A549 (cell line): ENCODE data around the gene CHRDL1. TPM values are rescaled to one million over a fixed set of nuclear protein-coding genes. Genes with fewer than 3 reads are reported as not detected.

Source experiments
- ATAC-seq, 2 experiments: fragments of 200-7000 bp in 1 of 2; fragments of >200 bp in 1 of 2; cut with Nextera tagmentation in 1 of 2; cut with Tn5 transposase in 1 of 2; 3 replicates each; pipeline versions ENCODE4 v1.8.0 to v1.9.1; 2018 to 2020; ENCODE audit warnings: mild to moderate bottlenecking in 1 of 2, moderate library complexity in 1 of 2
- CTCF ChIA-PET: fragments of 300-600 bp; sonication (Branson Sonifier 250); formaldehyde crosslinking; extraction: SDS; loops from one replicate; lab custom pipeline; 2021; ENCODE audit warnings: antibody characterized with exemption, inconsistent platforms; lab: Yijun Ruan, JAX
- POLR2A ChIA-PET: fragments of 350-600 bp; formaldehyde crosslinking; extraction: SDS; loops from one replicate; lab custom pipeline; 2021; ENCODE audit warnings: antibody characterized with exemption, inconsistent platforms; lab: Yijun Ruan, JAX
- DNase-seq, 2 experiments: peaks; one replicate each; pipeline versions ENCODE4 v3.0.0 to v3.0.0-alpha.2; 2011 to 2016; ENCODE audit warnings: low read depth in 1 of 2, low spot score in 1 of 2
- FAIRE-seq: peaks from 2 replicates; lab custom pipeline; 2011; peaks lifted over from hg19 to GRCh38; lab: Jason Lieb, UNC
- H3K27ac ChIP-seq, 2 experiments: fragments of >200 bp; sonication (Bioruptor Twin); formaldehyde crosslinking; 3 replicates each; pipeline ENCODE4 v1.5.1; 2016 to 2017
- H3K4me1 ChIP-seq: fragments of >200 bp; sonication (Bioruptor Twin); formaldehyde crosslinking; 3 replicates; pipeline ENCODE4 v1.6.1; 2016
- H3K4me2 ChIP-seq: fragments of >200 bp; sonication (Bioruptor Twin); formaldehyde crosslinking; 3 replicates; pipeline ENCODE4 v1.6.1; 2016
- H3K4me3 ChIP-seq: fragments of >200 bp; sonication (Bioruptor Twin); formaldehyde crosslinking; 3 replicates; pipeline ENCODE4 v1.5.1; 2016
- H3K9me3 ChIP-seq: fragments of >200 bp; sonication (Bioruptor Twin); formaldehyde crosslinking; 3 replicates; pipeline ENCODE4 v1.6.1; 2016
- BHLHE40 ChIP-seq: IDR thresholded peaks from 2 replicates; pipeline ENCODE4 v1.6.1; 2012; ENCODE audit warnings: low read depth, low read length, inconsistent platforms
- CHD2 ChIP-seq: fragments of 150-350 bp; IDR thresholded peaks from 2 replicates; pipeline ENCODE4 v1.6.1; 2014; ENCODE audit warnings: low read length; ENCODE audit not compliant: partially characterized antibody
- ESRRA ChIP-seq: fragments of 150-350 bp; IDR thresholded peaks from 2 replicates; pipeline ENCODE4 v1.6.1; 2014; ENCODE audit warnings: mild to moderate bottlenecking, low read length, borderline replicate concordance
- FOSL2 ChIP-seq, 2 experiments: fragments of 450-650 bp in 1 of 2; fragments of >200 bp in 1 of 2; sonication (Bioruptor Twin) in 1 of 2; formaldehyde crosslinking; IDR thresholded peaks; 2 replicates each; pipeline versions ENCODE4 v1.5.0 to v1.6.1; 2016 to 2020; ENCODE audit warnings: mild to moderate bottlenecking in 1 of 2, moderate library complexity in 1 of 2
- GATA3 ChIP-seq: IDR thresholded peaks from 2 replicates; pipeline ENCODE4 v1.6.1; 2012; ENCODE audit warnings: borderline replicate concordance
- HDAC2 ChIP-seq: fragments of 200-600 bp; sonication (generic); IDR thresholded peaks from 2 replicates; pipeline ENCODE4 v1.6.1; 2016
- HEYL ChIP-seq: fragments of 250-450 bp; sonication (Bioruptor Pico); IDR thresholded peaks from 2 replicates; pipeline ENCODE4 v1.8.0; 2021; ENCODE audit warnings: mild to moderate bottlenecking, moderate library complexity
- JUNB ChIP-seq: fragments of >200 bp; sonication (Bioruptor Twin); formaldehyde crosslinking; IDR thresholded peaks from 2 replicates; pipeline ENCODE4 v1.6.1; 2016
- NFE2L2 ChIP-seq: fragments of 150-350 bp; conservative IDR thresholded peaks from 2 replicates; pipeline ENCODE4 v1.6.1; 2014; ENCODE audit warnings: low read length
- NPAS2 ChIP-seq: fragments of 250-450 bp; sonication (Bioruptor Pico); IDR thresholded peaks from 2 replicates; pipeline ENCODE4 v1.8.0; 2022; ENCODE audit warnings: mild to moderate bottlenecking, moderate library complexity, borderline replicate concordance
- PHF8 ChIP-seq: fragments of 200-600 bp; sonication (generic); IDR thresholded peaks from 2 replicates; pipeline ENCODE4 v1.6.1; 2016; ENCODE audit warnings: low read depth, mild to moderate bottlenecking, antibody characterized with exemption, moderate library complexity, borderline replicate concordance
- RAD21 ChIP-seq, 2 experiments: fragments of >200 bp in 1 of 2; sonication (Bioruptor Twin) in 1 of 2; formaldehyde crosslinking in 1 of 2; IDR thresholded peaks in 1 of 2; conservative IDR thresholded peaks in 1 of 2; 2 replicates in 1 of 2; 3 replicates in 1 of 2; pipeline ENCODE4 v1.6.1; 2012 to 2018; ENCODE audit warnings: inconsistent platforms in 1 of 2
- SREBF2 ChIP-seq: fragments of 450-650 bp; IDR thresholded peaks from 2 replicates; pipeline ENCODE4 v1.6.1; 2014; ENCODE audit warnings: mild to moderate bottlenecking, moderate library complexity
- TFCP2L1 ChIP-seq: fragments of 250-450 bp; sonication (Bioruptor Pico); IDR thresholded peaks from 2 replicates; pipeline ENCODE4 v1.5.0; 2021; ENCODE audit warnings: mild to moderate bottlenecking
- ZFP36 ChIP-seq: fragments of 450-650 bp; IDR thresholded peaks from 2 replicates; pipeline ENCODE4 v1.6.1; 2014; ENCODE audit warnings: borderline replicate concordance; ENCODE audit not compliant: partially characterized antibody
- WGBS: methylation state at CpG from one replicate; pipeline ENCODE4 v1.1.6; 2017; ENCODE audit errors: missing lambda C conversion rate; 5-methylcytosine and 5-hydroxymethylcytosine counted together
- polyA plus RNA-seq, 4 experiments: library from polyadenylated mRNA; depleted of rRNA in 3 of 4; stranded (reverse); fragments of >200 nt; fragmentation: RNase III in 1 of 4; extraction: RNeasy Plus Mini Kit Qiagen cat#74134 plus additional on column Dnase treatment in 1 of 4; gene quantifications; 2 replicates in 3 of 4; 3 replicates in 1 of 4; pipeline ENCODE4 v1.2.3, GENCODE V29; 2011 to 2017
- TF ChIP-seq, protein P1 (sequence below): fragments of 450-650 bp; IDR thresholded peaks from 2 replicates; pipeline ENCODE4 v1.6.1; 2014; ENCODE audit warnings: antibody characterized with exemption
- TF ChIP-seq, protein P2 (sequence below): IDR thresholded peaks from 2 replicates; pipeline ENCODE4 v1.6.1; 2012
- TF ChIP-seq, protein P3 (sequence below): IDR thresholded peaks from 2 replicates; pipeline ENCODE4 v1.6.1; 2012; ENCODE audit warnings: low read depth, borderline replicate concordance
- TF ChIP-seq, protein P4 (sequence below): fragments of >200 bp; sonication (Bioruptor Twin); formaldehyde crosslinking; IDR thresholded peaks from 3 replicates; pipeline ENCODE4 v1.5.1; 2016

CHRDL1 gene
- polyA plus RNA-seq, 2 of the 4 experiments (the other 2 are of a cell fraction), result not detected

- Histone ChIP-seq H3K4me3 (no peak overlapping the region), H3K4me2 (no peak overlapping the region), H3K4me1 (no peaks in the 10 kb centered on the region), H3K27ac (no peak overlapping the region), H3K9me3 (no peaks in the 10 kb centered on the region)
- FAIRE-seq, result no peak
- 4% methylated on average over 3 of the region's 4 CpGs for WGBS
- no peak for DNase-seq
- TF ChIP-seq GATA3, result no peak
- no peak for TF ChIP-seq RAD21 (conservative IDR thresholded peaks at IDR 0.05 in 1 of 2, IDR thresholded peaks at IDR 0.05 in 1 of 2)
- TF ChIP-seq TFCP2L1 (CRISPR knock-in tag), result no peak
- TF ChIP-seq, protein P1, sequence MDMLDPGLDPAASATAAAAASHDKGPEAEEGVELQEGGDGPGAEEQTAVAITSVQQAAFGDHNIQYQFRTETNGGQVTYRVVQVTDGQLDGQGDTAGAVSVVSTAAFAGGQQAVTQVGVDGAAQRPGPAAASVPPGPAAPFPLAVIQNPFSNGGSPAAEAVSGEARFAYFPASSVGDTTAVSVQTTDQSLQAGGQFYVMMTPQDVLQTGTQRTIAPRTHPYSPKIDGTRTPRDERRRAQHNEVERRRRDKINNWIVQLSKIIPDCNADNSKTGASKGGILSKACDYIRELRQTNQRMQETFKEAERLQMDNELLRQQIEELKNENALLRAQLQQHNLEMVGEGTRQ, result no peak
- no peak for TF ChIP-seq JUNB
- no peak for TF ChIP-seq FOSL2 (IDR thresholded peaks at IDR 0.05)
- TF ChIP-seq FOSL2 (CRISPR knock-in tag; IDR thresholded peaks at IDR 0.05), result no peak
- TF ChIP-seq NFE2L2, result no peak
- TF ChIP-seq, protein P2, sequence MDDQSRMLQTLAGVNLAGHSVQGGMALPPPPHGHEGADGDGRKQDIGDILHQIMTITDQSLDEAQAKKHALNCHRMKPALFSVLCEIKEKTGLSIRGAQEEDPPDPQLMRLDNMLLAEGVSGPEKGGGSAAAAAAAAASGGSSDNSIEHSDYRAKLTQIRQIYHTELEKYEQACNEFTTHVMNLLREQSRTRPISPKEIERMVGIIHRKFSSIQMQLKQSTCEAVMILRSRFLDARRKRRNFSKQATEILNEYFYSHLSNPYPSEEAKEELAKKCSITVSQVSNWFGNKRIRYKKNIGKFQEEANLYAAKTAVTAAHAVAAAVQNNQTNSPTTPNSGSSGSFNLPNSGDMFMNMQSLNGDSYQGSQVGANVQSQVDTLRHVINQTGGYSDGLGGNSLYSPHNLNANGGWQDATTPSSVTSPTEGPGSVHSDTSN, result no peak
- CTCF ChIA-PET, result no interaction called here
- ATAC-seq, result no peak
- POLR2A ChIA-PET, result no interaction called here
Measured at GRCh38 chrX:110746014-110746413, 49.6 kb downstream of the CHRDL1 start.

- DNase-seq, result no peak
- POLR2A ChIA-PET, result no interaction called here
- H3K9me3 ChIP-seq, result no peaks in the 10 kb centered on the region
- CTCF ChIA-PET, result no interaction called here
- no peaks in the 10 kb centered on the region for H3K4me1 ChIP-seq
- WGBS, result 0% methylated on average over 2 of the region's 2 CpGs
- no peak overlapping the region for H3K4me2 ChIP-seq
- H3K27ac ChIP-seq, result no peak overlapping the region
- FAIRE-seq, result no peak
- TF ChIP-seq PHF8 (no peak), SREBF2 (no peak), ZFP36 (no peak), BHLHE40 (no peak), CHD2 (no peak), ESRRA (no peak), HEYL (CRISPR knock-in tag) (no peak), RAD21 (conservative IDR thresholded peaks at IDR 0.05 in 1 of 2, IDR thresholded peaks at IDR 0.05 in 1 of 2) (no peak), HDAC2 (no peak), NPAS2 (CRISPR knock-in tag) (no peak)
- TF ChIP-seq, protein P3, sequence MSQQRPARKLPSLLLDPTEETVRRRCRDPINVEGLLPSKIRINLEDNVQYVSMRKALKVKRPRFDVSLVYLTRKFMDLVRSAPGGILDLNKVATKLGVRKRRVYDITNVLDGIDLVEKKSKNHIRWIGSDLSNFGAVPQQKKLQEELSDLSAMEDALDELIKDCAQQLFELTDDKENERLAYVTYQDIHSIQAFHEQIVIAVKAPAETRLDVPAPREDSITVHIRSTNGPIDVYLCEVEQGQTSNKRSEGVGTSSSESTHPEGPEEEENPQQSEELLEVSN, result no peak
- TF ChIP-seq, protein P4, sequence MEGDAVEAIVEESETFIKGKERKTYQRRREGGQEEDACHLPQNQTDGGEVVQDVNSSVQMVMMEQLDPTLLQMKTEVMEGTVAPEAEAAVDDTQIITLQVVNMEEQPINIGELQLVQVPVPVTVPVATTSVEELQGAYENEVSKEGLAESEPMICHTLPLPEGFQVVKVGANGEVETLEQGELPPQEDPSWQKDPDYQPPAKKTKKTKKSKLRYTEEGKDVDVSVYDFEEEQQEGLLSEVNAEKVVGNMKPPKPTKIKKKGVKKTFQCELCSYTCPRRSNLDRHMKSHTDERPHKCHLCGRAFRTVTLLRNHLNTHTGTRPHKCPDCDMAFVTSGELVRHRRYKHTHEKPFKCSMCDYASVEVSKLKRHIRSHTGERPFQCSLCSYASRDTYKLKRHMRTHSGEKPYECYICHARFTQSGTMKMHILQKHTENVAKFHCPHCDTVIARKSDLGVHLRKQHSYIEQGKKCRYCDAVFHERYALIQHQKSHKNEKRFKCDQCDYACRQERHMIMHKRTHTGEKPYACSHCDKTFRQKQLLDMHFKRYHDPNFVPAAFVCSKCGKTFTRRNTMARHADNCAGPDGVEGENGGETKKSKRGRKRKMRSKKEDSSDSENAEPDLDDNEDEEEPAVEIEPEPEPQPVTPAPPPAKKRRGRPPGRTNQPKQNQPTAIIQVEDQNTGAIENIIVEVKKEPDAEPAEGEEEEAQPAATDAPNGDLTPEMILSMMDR, result no peak
- TF ChIP-seq, protein P2, result no peak
- no peak for ATAC-seq
- H3K4me3 ChIP-seq, result no peak overlapping the region
Measured at GRCh38 chrX:110745288-110745687, 50.3 kb downstream of the CHRDL1 start.
